ENCODE results near the gene MMD.
"Not testable (repeated sequence)": the region's sequence is repeated elsewhere in the genome, so short reads cannot be mapped to it uniquely, and the experiment has no call there.

Gene MMD

GRCh38 chr17:55421179-55421934 is at the start of gene MMD:
MMD (minus strand) TSS chr17:55421835; CDS start chr17:55421695, 140 bp downstream.
- no peak for DNase-seq (ENCODE audit: low spot score)

- DNase-seq (ENCODE audit: low spot score), result no peak
Observed at GRCh38 chr17:55466671-55467070, 45.0 kb upstream of the MMD start.

- not testable (repeated sequence) for DNase-seq (ENCODE audit: low spot score)
Observed at GRCh38 chr17:55465771-55466170, 44.1 kb upstream of the MMD start.

GRCh38 chr17:55463600-55463999 is 42.0 kb upstream of the MMD start:
- DNase-seq (ENCODE audit: low spot score), result no peak

GRCh38 chr17:55462711-55463110 is 41.1 kb upstream of the MMD start:
- DNase-seq (ENCODE audit: low spot score), result no peak

- DNase-seq (ENCODE audit: low spot score), result no peak
Observed at GRCh38 chr17:55462234-55462633, 40.6 kb upstream of the MMD start.

- no peak for DNase-seq (ENCODE audit: low spot score)
Observed at GRCh38 chr17:55458978-55459377, 37.3 kb upstream of the MMD start.

- no peak for DNase-seq (ENCODE audit: low spot score)
Observed at GRCh38 chr17:55458287-55458900, 36.8 kb upstream of the MMD start.

DNA sequence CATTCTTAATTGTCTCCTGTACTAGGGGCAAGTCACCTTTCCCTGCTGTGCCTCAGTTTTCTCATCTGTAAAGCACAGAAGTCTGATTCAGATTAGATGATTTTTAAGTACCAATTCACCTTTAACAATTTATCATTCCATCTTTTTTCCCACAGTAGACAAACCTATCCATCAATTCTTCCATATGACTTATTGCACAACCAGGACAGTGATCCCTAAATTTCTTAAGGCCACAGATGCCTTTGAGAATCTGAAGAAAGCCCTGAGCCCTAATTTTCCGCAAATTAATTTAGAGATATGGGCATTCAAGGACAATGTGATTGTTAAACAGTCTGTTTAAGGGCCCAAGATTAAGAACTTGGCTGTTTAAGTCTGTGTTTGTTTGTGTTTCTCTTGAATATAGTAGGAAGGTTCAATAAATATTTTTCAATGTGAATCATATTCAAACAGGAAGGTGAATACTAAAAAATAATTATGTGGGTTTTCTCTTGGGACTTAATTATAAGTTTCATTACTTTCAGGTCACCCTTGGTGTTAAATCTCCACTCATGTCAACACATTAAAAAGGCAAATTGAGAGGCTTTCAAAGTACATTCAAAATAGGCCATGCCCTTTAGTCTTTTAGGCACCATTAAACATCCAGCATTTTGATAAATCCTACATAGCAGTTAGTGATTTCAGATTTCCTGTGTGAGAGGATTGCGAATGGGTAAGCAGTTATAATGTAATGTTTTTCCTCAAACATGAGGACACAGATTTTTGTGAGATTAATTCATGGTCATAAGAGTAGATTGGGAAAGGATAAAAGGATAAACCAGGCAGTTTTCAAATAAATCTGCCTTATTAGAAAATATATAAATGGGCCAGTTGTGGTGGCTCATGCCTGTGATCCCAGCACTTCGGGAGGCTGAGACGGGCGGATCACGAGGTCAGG is 34.9 kb upstream of the MMD start:
- no peak for DNase-seq (ENCODE audit: low spot score)

DNA sequence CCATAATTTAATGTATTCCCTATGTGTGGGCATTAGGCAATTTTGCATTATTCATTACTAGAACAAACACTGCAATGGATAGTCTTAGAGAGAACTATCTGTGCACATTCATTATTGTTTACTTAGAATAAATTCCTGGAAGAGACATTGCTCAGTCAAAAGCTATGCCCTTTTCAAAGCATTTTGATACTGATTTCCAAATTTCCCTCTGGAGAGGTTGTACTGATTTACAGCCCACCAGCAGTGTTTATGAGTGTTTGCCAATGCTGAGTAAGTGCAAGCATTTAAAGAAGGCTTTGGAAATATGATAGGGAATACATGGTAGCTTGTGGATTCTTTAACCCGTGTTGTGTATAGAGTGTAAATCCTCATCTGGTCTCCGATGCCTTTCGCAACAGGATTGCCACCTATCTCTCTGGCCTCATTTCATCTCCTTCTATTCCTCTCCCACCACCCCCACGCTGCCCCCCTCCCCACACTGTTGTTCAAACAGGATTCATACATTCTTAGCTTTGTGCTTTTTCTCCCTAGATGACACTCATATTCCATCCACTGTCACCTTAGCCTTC is 33.4 kb upstream of the MMD start:
- no peak for DNase-seq (ENCODE audit: low spot score)

- DNase-seq (ENCODE audit: low spot score), result no peak
Observed at GRCh38 chr17:55453839-55454557, 32.4 kb upstream of the MMD start.

DNA sequence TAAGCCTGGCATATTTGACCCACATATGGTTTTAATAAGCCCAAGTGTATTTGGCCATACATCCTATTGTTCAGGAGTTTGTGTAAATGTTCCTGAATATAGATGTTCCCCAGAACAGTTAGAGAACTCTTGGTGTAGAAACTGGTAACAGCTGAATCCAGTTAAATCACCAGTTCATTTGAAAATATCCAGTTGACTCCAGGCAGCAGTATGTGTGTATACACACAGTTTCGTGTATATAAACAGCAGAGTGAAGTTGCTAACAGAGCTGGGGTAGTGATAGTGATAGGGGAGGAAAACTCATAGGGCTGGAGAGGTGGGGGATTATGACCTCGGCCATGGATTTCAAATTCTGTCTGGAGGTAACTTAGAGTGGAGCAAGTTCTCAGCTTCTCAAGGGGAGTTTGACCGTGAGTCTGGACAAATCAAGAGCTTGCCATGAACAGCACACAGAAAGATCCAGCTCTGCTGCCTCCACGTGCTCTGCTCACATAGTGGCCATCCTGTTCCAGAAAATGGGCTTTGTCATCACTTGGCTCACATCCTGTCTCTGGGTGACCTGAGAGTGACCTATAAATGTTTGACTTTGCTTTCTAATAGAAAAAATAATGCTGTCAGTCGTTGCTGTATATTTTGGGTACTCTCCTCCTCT is 30.6 kb upstream of the MMD start:
- peak; percentile 47 for DNase-seq (ENCODE audit: low spot score)

GRCh38 chr17:55451758-55452138 is 30.1 kb upstream of the MMD start:
- no peak for DNase-seq (ENCODE audit: low spot score)

GRCh38 chr17:55451203-55451641 is 29.6 kb upstream of the MMD start:
- peak; percentile 72 for DNase-seq (ENCODE audit: low spot score)

- peak; percentile 41 for DNase-seq (ENCODE audit: low spot score)
Observed at GRCh38 chr17:55450232-55450825, 28.7 kb upstream of the MMD start.

- no peak for DNase-seq (ENCODE audit: low spot score)
Observed at GRCh38 chr17:55448681-55449080, 27.0 kb upstream of the MMD start.

- DNase-seq (ENCODE audit: low spot score), result no peak
Observed at GRCh38 chr17:55446581-55447205, 25.1 kb upstream of the MMD start.

- DNase-seq (ENCODE audit: low spot score), result not testable (repeated sequence)
Observed at GRCh38 chr17:55446004-55446403, 24.4 kb upstream of the MMD start.

GRCh38 chr17:55444471-55445441 is 23.1 kb upstream of the MMD start:
- no peak for DNase-seq (ENCODE audit: low spot score)
